ENCODE data around the gene GDPD4. TPM values are rescaled to one million over a fixed set of nuclear protein-coding genes. Genes with fewer than 3 reads are reported as not detected.

Gene GDPD4
- total RNA-seq, 1 experiment from 2014 or later, result not detected

GRCh38 chr11:77316733-77317342, 15.4 kb upstream of the GDPD4 start:
- TF ChIP-seq CTCF (IDR thresholded peaks at IDR 0.05; ENCODE audit: unreplicated experiment), result no peak
- DNase-seq, result no peak
- H3K4me3 Mint-ChIP-seq (ENCODE audit: low read depth, unreplicated experiment), result no peak overlapping the region
- no TSS peak for BruUV-seq (replicated peaks)
- CTCF ChIA-PET, result interaction anchor here (0.6 kb wide), 1 partner anchor 38 kb away, joined by 3 read pairs; no protein-coding TSS in a partner anchor
- H3K27ac Mint-ChIP-seq (ENCODE audit: unreplicated experiment), result no peak overlapping the region
- H3K4me1 Mint-ChIP-seq (ENCODE audit: low read depth, unreplicated experiment), result no peaks in the 10 kb centered on the region
- no peaks in the 10 kb centered on the region for H3K9me3 Mint-ChIP-seq (ENCODE audit: low read depth, unreplicated experiment)
- H3K36me3 Mint-ChIP-seq (ENCODE audit: insufficient read depth, unreplicated experiment), result no peaks in the 10 kb centered on the region
- no peaks in the 10 kb centered on the region for H3K27me3 Mint-ChIP-seq (ENCODE audit: unreplicated experiment)
- intact Hi-C loops (cut with micrococcal nuclease; ENCODE audit: unreplicated experiment), result no loop called here

DNA sequence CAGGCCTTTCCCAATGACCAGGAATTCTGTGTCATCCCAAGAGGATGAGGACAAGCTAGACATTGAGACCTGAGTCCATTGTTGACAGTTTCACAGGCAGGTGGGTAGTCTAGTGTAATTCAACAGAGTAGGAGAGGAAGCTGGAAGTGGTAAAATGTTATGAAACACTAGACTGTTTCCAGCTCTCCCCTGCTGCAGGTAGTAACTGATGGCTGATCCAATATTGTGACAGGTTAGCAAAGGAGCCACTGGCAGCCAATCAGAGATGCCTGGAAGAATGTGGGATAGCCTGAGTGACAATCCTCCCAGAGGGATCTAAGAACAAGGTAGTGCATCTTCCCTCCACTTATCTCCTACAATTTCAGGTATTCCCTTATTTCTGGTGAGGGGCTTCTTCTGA, 10.6 kb upstream of the GDPD4 start:
- BruUV-seq (replicated peaks), result no TSS peak
- CTCF ChIA-PET, result interaction anchor here (1.3 kb wide), 1 partner anchor 11 kb away, joined by 5 read pairs; the partner anchor contains the start of gene GDPD4
- Mint-ChIP-seq H3K9me3 (ENCODE audit: low read depth, unreplicated experiment) (no peaks in the 10 kb centered on the region), H3K27ac (ENCODE audit: unreplicated experiment) (no peak overlapping the region), H3K4me1 (ENCODE audit: low read depth, unreplicated experiment) (no peaks in the 10 kb centered on the region), H3K4me3 (ENCODE audit: low read depth, unreplicated experiment) (no peak overlapping the region), H3K36me3 (ENCODE audit: insufficient read depth, unreplicated experiment) (no peaks in the 10 kb centered on the region), H3K27me3 (ENCODE audit: unreplicated experiment) (no peaks in the 10 kb centered on the region)
- intact Hi-C loops (cut with micrococcal nuclease; ENCODE audit: unreplicated experiment), result no loop called here
- no peak for DNase-seq
- no peak for TF ChIP-seq CTCF (IDR thresholded peaks at IDR 0.05; ENCODE audit: unreplicated experiment)

- no peak for DNase-seq
- TF ChIP-seq CTCF (IDR thresholded peaks at IDR 0.05; ENCODE audit: unreplicated experiment), result no peak
- no peaks in the 10 kb centered on the region for H3K9me3 Mint-ChIP-seq (ENCODE audit: low read depth, unreplicated experiment)
- CTCF ChIA-PET, result interaction anchor here (1.3 kb wide), 1 partner anchor 11 kb away, joined by 5 read pairs; the partner anchor contains the start of gene GDPD4
- intact Hi-C loops (cut with micrococcal nuclease; ENCODE audit: unreplicated experiment), result no loop called here
- no peak overlapping the region for H3K4me3 Mint-ChIP-seq (ENCODE audit: low read depth, unreplicated experiment)
- BruUV-seq (replicated peaks), result no TSS peak
- H3K4me1 Mint-ChIP-seq (ENCODE audit: low read depth, unreplicated experiment), result no peaks in the 10 kb centered on the region
- H3K27me3 Mint-ChIP-seq (ENCODE audit: unreplicated experiment), result no peaks in the 10 kb centered on the region
- H3K27ac Mint-ChIP-seq (ENCODE audit: unreplicated experiment), result no peak overlapping the region
- H3K36me3 Mint-ChIP-seq (ENCODE audit: insufficient read depth, unreplicated experiment), result no peaks in the 10 kb centered on the region
Observed at GRCh38 chr11:77311701-77312100, 10.2 kb upstream of the GDPD4 start.

GRCh38 chr11:77310721-77311120, 9.2 kb upstream of the GDPD4 start:
- H3K36me3 Mint-ChIP-seq (ENCODE audit: insufficient read depth, unreplicated experiment), result no peaks in the 10 kb centered on the region
- no peaks in the 10 kb centered on the region for H3K27me3 Mint-ChIP-seq (ENCODE audit: unreplicated experiment)
- H3K9me3 Mint-ChIP-seq (ENCODE audit: low read depth, unreplicated experiment), result no peaks in the 10 kb centered on the region
- TF ChIP-seq CTCF (IDR thresholded peaks at IDR 0.05; ENCODE audit: unreplicated experiment), result no peak
- intact Hi-C loops (cut with micrococcal nuclease; ENCODE audit: unreplicated experiment), result no loop called here
- no peaks in the 10 kb centered on the region for H3K4me1 Mint-ChIP-seq (ENCODE audit: low read depth, unreplicated experiment)
- H3K27ac Mint-ChIP-seq (ENCODE audit: unreplicated experiment), result no peak overlapping the region
- BruUV-seq (replicated peaks), result no TSS peak
- DNase-seq, result no peak
- no peak overlapping the region for H3K4me3 Mint-ChIP-seq (ENCODE audit: low read depth, unreplicated experiment)
- CTCF ChIA-PET, result no interaction called here
